AG10803 (cell line): ENCODE data around the gene KIF26A.

Source experiments
- DNase-seq: peaks from one replicate; pipeline ENCODE4 v3.0.0; 2010; ENCODE audit warnings: low read depth
- H3K4me3 ChIP-seq: 2 replicates; pipeline ENCODE4 v1.5.1; 2011; ENCODE audit warnings: mild to moderate bottlenecking, low read length, control low read depth
- CTCF ChIP-seq: conservative IDR thresholded peaks from 2 replicates; pipeline ENCODE4 v1.5.1; 2011; ENCODE audit warnings: mild to moderate bottlenecking, low read length, control low read depth, inconsistent platforms

The KIF26A gene

GRCh38 chr14:104209985-104210816, 71.8 kb downstream of the KIF26A start:
- no peak for TF ChIP-seq CTCF
- DNase-seq, result no peak
- no peak overlapping the region for H3K4me3 ChIP-seq

- DNase-seq, result no peak
- no peak overlapping the region for H3K4me3 ChIP-seq
- TF ChIP-seq CTCF, result no peak
Observed at GRCh38 chr14:104210817-104211195, 72.4 kb downstream of the KIF26A start.

GRCh38 chr14:104211215-104211614, 72.8 kb downstream of the KIF26A start:
- DNase-seq, result no peak
- no peak overlapping the region for H3K4me3 ChIP-seq
- TF ChIP-seq CTCF, result no peak

GRCh38 chr14:104211741-104212140, 73.4 kb downstream of the KIF26A start:
- TF ChIP-seq CTCF, result no peak
- H3K4me3 ChIP-seq, result no peak overlapping the region
- DNase-seq, result no peak

- no peak overlapping the region for H3K4me3 ChIP-seq
Observed at GRCh38 chr14:104212206-104213095, 74.1 kb downstream of the KIF26A start.

GRCh38 chr14:104213301-104214034, 75.1 kb downstream of the KIF26A start:
- no peak for DNase-seq
- no peak for TF ChIP-seq CTCF
- H3K4me3 ChIP-seq, result no peak overlapping the region

More at GRCh38 chr14:104212206-104213095, 74.1 kb downstream of the KIF26A start:
- no peak for DNase-seq
- no peak for TF ChIP-seq CTCF
